Neural cell (in vitro differentiated cells): Measurements from ENCODE around the gene LRBA.

Source experiments
- POLR2AphosphoS5 ChIP-seq: IDR thresholded peaks from 2 replicates; pipeline ENCODE4 v1.6.1; 2012
- TF ChIP-seq, protein P1 (sequence below): fragments of 450-650 bp; IDR thresholded peaks from 2 replicates; pipeline ENCODE4 v1.5.1; 2014; ENCODE audit warnings: antibody characterized with exemption, mild to moderate bottlenecking, moderate library complexity; ENCODE audit not compliant: poor library complexity, severe bottlenecking

DNA sequence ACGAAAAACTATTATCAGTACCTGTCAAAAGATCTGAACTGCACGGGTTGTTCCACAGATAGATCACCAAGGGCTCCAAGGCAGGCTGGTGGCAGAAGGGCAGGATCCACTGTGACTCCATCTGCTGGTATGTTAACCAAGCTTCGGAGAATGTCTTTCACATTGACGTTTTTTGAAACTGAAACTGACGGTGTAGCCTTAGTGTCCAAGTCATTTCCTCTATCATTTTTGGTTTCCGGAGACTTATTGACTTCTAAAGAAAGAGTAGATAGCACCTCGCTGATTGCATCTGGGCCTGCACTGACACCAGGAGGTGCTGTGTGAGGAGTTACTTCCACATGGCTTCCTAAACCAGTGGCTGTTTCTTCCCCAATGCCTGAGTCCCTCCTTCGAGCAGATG, 186.9 kb downstream of the LRBA start:
- no peak for TF ChIP-seq POLR2AphosphoS5
- TF ChIP-seq, protein P1, sequence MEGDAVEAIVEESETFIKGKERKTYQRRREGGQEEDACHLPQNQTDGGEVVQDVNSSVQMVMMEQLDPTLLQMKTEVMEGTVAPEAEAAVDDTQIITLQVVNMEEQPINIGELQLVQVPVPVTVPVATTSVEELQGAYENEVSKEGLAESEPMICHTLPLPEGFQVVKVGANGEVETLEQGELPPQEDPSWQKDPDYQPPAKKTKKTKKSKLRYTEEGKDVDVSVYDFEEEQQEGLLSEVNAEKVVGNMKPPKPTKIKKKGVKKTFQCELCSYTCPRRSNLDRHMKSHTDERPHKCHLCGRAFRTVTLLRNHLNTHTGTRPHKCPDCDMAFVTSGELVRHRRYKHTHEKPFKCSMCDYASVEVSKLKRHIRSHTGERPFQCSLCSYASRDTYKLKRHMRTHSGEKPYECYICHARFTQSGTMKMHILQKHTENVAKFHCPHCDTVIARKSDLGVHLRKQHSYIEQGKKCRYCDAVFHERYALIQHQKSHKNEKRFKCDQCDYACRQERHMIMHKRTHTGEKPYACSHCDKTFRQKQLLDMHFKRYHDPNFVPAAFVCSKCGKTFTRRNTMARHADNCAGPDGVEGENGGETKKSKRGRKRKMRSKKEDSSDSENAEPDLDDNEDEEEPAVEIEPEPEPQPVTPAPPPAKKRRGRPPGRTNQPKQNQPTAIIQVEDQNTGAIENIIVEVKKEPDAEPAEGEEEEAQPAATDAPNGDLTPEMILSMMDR, result no peak
